Neural progenitor cell (in vitro differentiated cells): ENCODE results near the gene POU6F2.

Source experiments
- CTCF ChIP-seq: fragments of 200-600 bp; sonication (generic); IDR thresholded peaks from 2 replicates; pipeline ENCODE4 v1.5.1; 2017; ENCODE audit warnings: antibody characterized with exemption, mild to moderate bottlenecking
- EZH2 ChIP-seq: fragments of 200-600 bp; sonication (generic); IDR thresholded peaks from 2 replicates; pipeline ENCODE4 v1.6.1; 2017; ENCODE audit warnings: antibody characterized with exemption, mild to moderate bottlenecking, moderate library complexity
- EZH2phosphoT487 ChIP-seq: fragments of 200-600 bp; sonication (generic); IDR thresholded peaks from 2 replicates; pipeline ENCODE4 v1.6.1; 2017; ENCODE audit warnings: antibody characterized with exemption

- TF ChIP-seq CTCF (no peak), EZH2 (no peak), EZH2phosphoT487 (no peak)
Observed at GRCh38 chr7:39324139-39324760, 346.5 kb downstream of the POU6F2 start.
